HEK293 (cell line): ENCODE results near the gene ITGB1BP1.

Source experiments
- BCL11A ChIP-seq: fragments of 450-650 bp; formaldehyde crosslinking; IDR thresholded peaks from 2 replicates; pipeline ENCODE4 v1.5.1; 2016; ENCODE audit warnings: low read depth, missing biosample characterization, missing genetic modification characterization
- YY1 ChIP-seq: fragments of 450-650 bp; formaldehyde crosslinking; IDR thresholded peaks from 2 replicates; pipeline ENCODE4 v1.5.1; 2018; ENCODE audit warnings: missing biosample characterization, missing genetic modification characterization
- ZNF19 ChIP-seq: fragments of 450-650 bp; formaldehyde crosslinking; IDR thresholded peaks from 2 replicates; pipeline ENCODE4; 2016; ENCODE audit warnings: missing biosample characterization, missing genetic modification characterization, low read depth
- ZNF292 ChIP-seq: fragments of 450-650 bp; formaldehyde crosslinking; IDR thresholded peaks from 2 replicates; pipeline ENCODE4 v1.5.1; 2016; ENCODE audit warnings: low read depth, missing biosample characterization, missing genetic modification characterization, borderline replicate concordance
- ZNF341 ChIP-seq: fragments of 450-650 bp; formaldehyde crosslinking; IDR thresholded peaks from 2 replicates; pipeline ENCODE4; 2016; ENCODE audit warnings: low read depth, missing biosample characterization, missing genetic modification characterization
- ZNF623 ChIP-seq: fragments of 450-650 bp; formaldehyde crosslinking; IDR thresholded peaks from 2 replicates; pipeline ENCODE4 v1.5.1; 2016; ENCODE audit warnings: missing biosample characterization, missing genetic modification characterization
- TF ChIP-seq, protein P1 (sequence below): fragments of 450-650 bp; formaldehyde crosslinking; IDR thresholded peaks from 2 replicates; pipeline ENCODE4 v1.5.1; 2016; ENCODE audit warnings: missing biosample characterization, missing genetic modification characterization

DNA sequence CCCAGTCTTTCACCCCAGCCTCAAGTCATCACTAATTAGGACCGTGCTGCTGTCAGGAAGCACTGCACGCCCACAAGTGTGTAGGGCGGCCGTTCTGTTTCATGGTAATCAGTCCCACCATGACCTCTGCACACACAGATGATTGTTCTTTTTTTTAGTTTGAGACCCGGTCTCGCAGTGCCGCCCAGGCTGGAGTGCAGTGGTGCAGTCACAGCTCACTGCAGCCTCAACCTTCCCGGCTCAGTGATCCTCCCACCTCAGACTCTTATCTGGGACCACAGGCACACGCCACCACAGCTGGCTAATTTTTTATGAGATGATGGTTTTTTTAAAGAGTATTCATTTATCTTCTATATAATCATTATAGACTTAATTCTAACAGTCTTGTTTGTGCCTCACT is 49.2 kb upstream of the ITGB1BP1 start:
- TF ChIP-seq YY1 (tag by site-specific recombination) (no peak), ZNF341 (tag by site-specific recombination) (no peak), BCL11A (tag by site-specific recombination) (no peak), ZNF623 (tag by site-specific recombination) (no peak), ZNF292 (tag by site-specific recombination) (no peak), ZNF19 (no peak)
- TF ChIP-seq, protein P1, sequence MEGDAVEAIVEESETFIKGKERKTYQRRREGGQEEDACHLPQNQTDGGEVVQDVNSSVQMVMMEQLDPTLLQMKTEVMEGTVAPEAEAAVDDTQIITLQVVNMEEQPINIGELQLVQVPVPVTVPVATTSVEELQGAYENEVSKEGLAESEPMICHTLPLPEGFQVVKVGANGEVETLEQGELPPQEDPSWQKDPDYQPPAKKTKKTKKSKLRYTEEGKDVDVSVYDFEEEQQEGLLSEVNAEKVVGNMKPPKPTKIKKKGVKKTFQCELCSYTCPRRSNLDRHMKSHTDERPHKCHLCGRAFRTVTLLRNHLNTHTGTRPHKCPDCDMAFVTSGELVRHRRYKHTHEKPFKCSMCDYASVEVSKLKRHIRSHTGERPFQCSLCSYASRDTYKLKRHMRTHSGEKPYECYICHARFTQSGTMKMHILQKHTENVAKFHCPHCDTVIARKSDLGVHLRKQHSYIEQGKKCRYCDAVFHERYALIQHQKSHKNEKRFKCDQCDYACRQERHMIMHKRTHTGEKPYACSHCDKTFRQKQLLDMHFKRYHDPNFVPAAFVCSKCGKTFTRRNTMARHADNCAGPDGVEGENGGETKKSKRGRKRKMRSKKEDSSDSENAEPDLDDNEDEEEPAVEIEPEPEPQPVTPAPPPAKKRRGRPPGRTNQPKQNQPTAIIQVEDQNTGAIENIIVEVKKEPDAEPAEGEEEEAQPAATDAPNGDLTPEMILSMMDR (tag by site-specific recombination), result no peak
